Erythroblast (primary cell): ENCODE data around the gene CLDN4.
"Not testable (repeated sequence)": the region's sequence is repeated elsewhere in the genome, so short reads cannot be mapped to it uniquely, and the experiment has no call there.

Experiments used
- DNase-seq, 2 experiments: peaks; one replicate each; lab custom pipeline; 2025; lab: John Stamatoyannopoulos, UW
- GATA1 ChIP-seq: IDR thresholded peaks from 2 replicates; pipeline ENCODE4 v1.6.1; 2011; ENCODE audit warnings: low read depth, mild to moderate bottlenecking, control low read depth, low read length, moderate library complexity
- POLR2A ChIP-seq: IDR thresholded peaks from 2 replicates; pipeline ENCODE4 v1.6.1; 2011; ENCODE audit warnings: mild to moderate bottlenecking, low read length

CLDN4 gene

GRCh38 chr7:73829921-73830680 lies 695 bp upstream of the CLDN4 start:
- DNase-seq, result no peak
- TF ChIP-seq POLR2A (no peak), GATA1 (no peak)

- no peak for DNase-seq
- TF ChIP-seq GATA1 (no peak), POLR2A (no peak)
Observed at GRCh38 chr7:73831584-73831833, 713 bp downstream of the CLDN4 start.

GRCh38 chr7:73831834-73832651 lies 1.2 kb downstream of the CLDN4 start:
- no peak for DNase-seq
- TF ChIP-seq GATA1 (no peak), POLR2A (no peak)

- DNase-seq, result no peak
- TF ChIP-seq GATA1 (no peak), POLR2A (no peak)
Observed at GRCh38 chr7:73832806-73833205, 2.0 kb downstream of the CLDN4 start.

GRCh38 chr7:73833251-73833919 lies 2.6 kb downstream of the CLDN4 start:
- TF ChIP-seq GATA1 (no peak), POLR2A (no peak)
- DNase-seq, result no peak

- DNase-seq, result no peak
- no peak for TF ChIP-seq GATA1
- no peak for TF ChIP-seq POLR2A
Observed at GRCh38 chr7:73834626-73835191, 3.9 kb downstream of the CLDN4 start.

- DNase-seq, result not testable (repeated sequence)
Observed at GRCh38 chr7:73837167-73837566, 6.4 kb downstream of the CLDN4 start.

GRCh38 chr7:73838642-73839041 lies 7.8 kb downstream of the CLDN4 start:
- DNase-seq, result no peak
- no peak for TF ChIP-seq POLR2A
- TF ChIP-seq GATA1, result no peak

- TF ChIP-seq POLR2A (no peak), GATA1 (no peak)
- no peak for DNase-seq
Observed at GRCh38 chr7:73839290-73839689, 8.5 kb downstream of the CLDN4 start.

GRCh38 chr7:73839743-73840714 lies 9.2 kb downstream of the CLDN4 start:
- DNase-seq, result no peak
- TF ChIP-seq POLR2A (no peak), GATA1 (no peak)

- no peak for DNase-seq
- TF ChIP-seq POLR2A (no peak), GATA1 (no peak)
Observed at GRCh38 chr7:73840715-73841379, 10.1 kb downstream of the CLDN4 start.

- TF ChIP-seq POLR2A (no peak), GATA1 (no peak)
- no peak for DNase-seq
Observed at GRCh38 chr7:73841689-73842066, 10.9 kb downstream of the CLDN4 start.
